ENCODE measurements around the gene TRIP6.

TRIP6 gene

DNA sequence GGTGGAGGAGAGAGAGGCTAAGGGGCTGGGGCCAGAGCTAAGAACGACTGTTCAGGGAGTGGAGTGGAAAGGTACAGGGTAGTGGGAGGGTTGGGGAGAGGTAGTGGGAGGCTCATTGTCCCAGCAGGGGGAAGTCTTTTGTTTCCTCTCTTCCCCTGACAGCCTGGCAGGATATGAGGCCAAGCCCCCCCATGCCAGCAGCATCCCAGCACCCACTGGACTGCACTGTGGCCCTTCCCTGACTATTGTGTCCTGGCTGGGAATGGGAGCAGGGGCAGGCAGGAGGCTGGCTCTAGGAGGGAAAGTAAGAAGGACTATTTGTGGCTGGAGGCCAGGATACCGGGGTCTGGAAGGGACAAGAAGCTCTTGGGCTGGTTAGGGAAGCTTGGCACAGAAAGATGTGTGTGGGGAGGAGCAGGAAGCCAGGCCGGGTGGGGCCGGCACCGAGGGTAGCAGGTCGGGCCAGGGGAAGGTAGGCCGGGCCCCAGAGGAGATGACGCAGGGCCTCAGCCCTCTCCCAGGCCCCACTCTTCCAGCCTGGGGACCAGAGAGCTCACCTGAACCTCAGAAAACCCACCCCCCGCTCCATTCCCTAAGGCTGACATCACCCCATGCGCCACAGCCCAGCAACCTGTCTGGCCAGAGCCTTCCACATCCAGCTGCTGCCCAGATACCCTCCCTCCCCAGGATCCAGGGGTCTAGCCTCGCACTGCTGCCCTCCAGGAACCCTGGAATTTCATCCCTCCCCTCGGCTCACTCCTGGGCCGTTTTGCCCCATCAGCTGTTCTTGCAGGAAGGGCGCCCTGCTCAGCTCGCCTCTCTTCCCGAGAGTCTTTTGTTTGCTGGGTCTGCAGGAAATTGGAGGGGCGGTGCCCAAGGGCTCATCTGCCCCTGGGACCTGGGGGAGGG lies 31.0 kb upstream of the TRIP6 start (continued):
- TF ChIP-seq, protein P1, sequence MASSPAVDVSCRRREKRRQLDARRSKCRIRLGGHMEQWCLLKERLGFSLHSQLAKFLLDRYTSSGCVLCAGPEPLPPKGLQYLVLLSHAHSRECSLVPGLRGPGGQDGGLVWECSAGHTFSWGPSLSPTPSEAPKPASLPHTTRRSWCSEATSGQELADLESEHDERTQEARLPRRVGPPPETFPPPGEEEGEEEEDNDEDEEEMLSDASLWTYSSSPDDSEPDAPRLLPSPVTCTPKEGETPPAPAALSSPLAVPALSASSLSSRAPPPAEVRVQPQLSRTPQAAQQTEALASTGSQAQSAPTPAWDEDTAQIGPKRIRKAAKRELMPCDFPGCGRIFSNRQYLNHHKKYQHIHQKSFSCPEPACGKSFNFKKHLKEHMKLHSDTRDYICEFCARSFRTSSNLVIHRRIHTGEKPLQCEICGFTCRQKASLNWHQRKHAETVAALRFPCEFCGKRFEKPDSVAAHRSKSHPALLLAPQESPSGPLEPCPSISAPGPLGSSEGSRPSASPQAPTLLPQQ (tag by site-specific recombination; IDR thresholded peaks at IDR 0.05) = peak; percentile 66
- TF ChIP-seq KLF8 (tag by site-specific recombination; IDR thresholded peaks at IDR 0.05) (peak; percentile 24; the same call in 1 of the 2 replicates), ZNF548 (tag by site-specific recombination; IDR thresholded peaks at IDR 0.05) (no peak), KLF1 (tag by site-specific recombination; IDR thresholded peaks at IDR 0.05) (peak; percentile 32; the same call in 1 of the 2 replicates), ZBTB20 (tag by site-specific recombination; IDR thresholded peaks at IDR 0.05) (peak; percentile 98), EGR2 (tag by site-specific recombination; IDR thresholded peaks at IDR 0.05; ENCODE audit: low read depth) (peak; percentile 60), ZNF629 (tag by site-specific recombination; IDR thresholded peaks at IDR 0.05) (no peak), ZIC2 (tag by site-specific recombination; IDR thresholded peaks at IDR 0.05) (peak; percentile 50), ZNF48 (tag by site-specific recombination; IDR thresholded peaks at IDR 0.05) (no peak), KLF9 (tag by site-specific recombination; IDR thresholded peaks at IDR 0.05; ENCODE audit: low read depth) (0 out of 2 replicates have a peak, but pooled peaks have one; percentile 25), SP7 (tag by site-specific recombination; IDR thresholded peaks at IDR 0.05) (0 out of 2 replicates have a peak, but pooled peaks have one; percentile 6)
- TF ChIP-seq, protein P2, sequence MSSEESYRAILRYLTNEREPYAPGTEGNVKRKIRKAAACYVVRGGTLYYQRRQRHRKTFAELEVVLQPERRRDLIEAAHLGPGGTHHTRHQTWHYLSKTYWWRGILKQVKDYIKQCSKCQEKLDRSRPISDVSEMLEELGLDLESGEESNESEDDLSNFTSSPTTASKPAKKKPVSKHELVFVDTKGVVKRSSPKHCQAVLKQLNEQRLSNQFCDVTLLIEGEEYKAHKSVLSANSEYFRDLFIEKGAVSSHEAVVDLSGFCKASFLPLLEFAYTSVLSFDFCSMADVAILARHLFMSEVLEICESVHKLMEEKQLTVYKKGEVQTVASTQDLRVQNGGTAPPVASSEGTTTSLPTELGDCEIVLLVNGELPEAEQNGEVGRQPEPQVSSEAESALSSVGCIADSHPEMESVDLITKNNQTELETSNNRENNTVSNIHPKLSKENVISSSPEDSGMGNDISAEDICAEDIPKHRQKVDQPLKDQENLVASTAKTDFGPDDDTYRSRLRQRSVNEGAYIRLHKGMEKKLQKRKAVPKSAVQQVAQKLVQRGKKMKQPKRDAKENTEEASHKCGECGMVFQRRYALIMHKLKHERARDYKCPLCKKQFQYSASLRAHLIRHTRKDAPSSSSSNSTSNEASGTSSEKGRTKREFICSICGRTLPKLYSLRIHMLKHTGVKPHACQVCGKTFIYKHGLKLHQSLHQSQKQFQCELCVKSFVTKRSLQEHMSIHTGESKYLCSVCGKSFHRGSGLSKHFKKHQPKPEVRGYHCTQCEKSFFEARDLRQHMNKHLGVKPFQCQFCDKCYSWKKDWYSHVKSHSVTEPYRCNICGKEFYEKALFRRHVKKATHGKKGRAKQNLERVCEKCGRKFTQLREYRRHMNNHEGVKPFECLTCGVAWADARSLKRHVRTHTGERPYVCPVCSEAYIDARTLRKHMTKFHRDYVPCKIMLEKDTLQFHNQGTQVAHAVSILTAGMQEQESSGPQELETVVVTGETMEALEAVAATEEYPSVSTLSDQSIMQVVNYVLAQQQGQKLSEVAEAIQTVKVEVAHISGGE (tag by site-specific recombination; conservative IDR thresholded peaks at IDR 0.05; ENCODE audit: low read depth) = no peak
- TF ChIP-seq, protein P3, sequence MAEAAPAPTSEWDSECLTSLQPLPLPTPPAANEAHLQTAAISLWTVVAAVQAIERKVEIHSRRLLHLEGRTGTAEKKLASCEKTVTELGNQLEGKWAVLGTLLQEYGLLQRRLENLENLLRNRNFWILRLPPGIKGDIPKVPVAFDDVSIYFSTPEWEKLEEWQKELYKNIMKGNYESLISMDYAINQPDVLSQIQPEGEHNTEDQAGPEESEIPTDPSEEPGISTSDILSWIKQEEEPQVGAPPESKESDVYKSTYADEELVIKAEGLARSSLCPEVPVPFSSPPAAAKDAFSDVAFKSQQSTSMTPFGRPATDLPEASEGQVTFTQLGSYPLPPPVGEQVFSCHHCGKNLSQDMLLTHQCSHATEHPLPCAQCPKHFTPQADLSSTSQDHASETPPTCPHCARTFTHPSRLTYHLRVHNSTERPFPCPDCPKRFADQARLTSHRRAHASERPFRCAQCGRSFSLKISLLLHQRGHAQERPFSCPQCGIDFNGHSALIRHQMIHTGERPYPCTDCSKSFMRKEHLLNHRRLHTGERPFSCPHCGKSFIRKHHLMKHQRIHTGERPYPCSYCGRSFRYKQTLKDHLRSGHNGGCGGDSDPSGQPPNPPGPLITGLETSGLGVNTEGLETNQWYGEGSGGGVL (tag by site-specific recombination; IDR thresholded peaks at IDR 0.05) = peak; percentile 72
- TF ChIP-seq, protein P4, sequence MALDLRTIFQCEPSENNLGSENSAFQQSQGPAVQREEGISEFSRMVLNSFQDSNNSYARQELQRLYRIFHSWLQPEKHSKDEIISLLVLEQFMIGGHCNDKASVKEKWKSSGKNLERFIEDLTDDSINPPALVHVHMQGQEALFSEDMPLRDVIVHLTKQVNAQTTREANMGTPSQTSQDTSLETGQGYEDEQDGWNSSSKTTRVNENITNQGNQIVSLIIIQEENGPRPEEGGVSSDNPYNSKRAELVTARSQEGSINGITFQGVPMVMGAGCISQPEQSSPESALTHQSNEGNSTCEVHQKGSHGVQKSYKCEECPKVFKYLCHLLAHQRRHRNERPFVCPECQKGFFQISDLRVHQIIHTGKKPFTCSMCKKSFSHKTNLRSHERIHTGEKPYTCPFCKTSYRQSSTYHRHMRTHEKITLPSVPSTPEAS (tag by site-specific recombination; IDR thresholded peaks at IDR 0.05) = no peak

DNA sequence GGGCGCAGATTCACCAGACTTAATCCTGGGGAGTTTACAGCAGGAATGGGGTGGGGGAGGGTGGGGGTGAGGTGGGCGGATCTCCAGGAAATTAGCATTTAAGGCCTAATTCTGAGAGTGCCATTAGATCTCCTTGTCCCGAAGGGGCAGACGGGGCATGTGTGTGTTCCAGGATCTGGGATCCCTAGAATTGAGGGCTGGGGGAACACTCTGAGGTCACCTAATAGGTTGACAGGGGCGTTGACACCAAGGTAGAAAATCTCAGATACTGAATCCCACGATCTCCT lies 30.4 kb upstream of the TRIP6 start:
- ChIA-PET POLR2A (interaction anchor here (1.4 to 2.8 kb wide), 4 partner anchors 9 to 131 kb away, joined by 5 to 13 read pairs (median 9); partner anchors contain the start of genes EPHB4, POP7, SRRT and UFSP1), CTCF (interaction anchor here (1.1 to 2.4 kb wide), 2 partner anchors 9 to 37 kb away, joined by 3 to 14 read pairs; partner anchors contain the start of gene EPHB4)
- H3K36me3 ChIP-seq (ENCODE audit: control insufficient read depth in 2 of 2, insufficient read depth in 1 of 2, low read length in 2 of 2) = no peaks in the 10 kb centered on the region
- H3K4me3 ChIP-seq (ENCODE audit: low read depth, low read length) = peak overlapping the region; percentile 28; the same call in 1 of the 2 replicates
- H3K27ac ChIP-seq (ENCODE audit: extremely low read depth, low read depth, low read length) = peak overlapping the region; percentile 91
- TF ChIP-seq, protein P5, sequence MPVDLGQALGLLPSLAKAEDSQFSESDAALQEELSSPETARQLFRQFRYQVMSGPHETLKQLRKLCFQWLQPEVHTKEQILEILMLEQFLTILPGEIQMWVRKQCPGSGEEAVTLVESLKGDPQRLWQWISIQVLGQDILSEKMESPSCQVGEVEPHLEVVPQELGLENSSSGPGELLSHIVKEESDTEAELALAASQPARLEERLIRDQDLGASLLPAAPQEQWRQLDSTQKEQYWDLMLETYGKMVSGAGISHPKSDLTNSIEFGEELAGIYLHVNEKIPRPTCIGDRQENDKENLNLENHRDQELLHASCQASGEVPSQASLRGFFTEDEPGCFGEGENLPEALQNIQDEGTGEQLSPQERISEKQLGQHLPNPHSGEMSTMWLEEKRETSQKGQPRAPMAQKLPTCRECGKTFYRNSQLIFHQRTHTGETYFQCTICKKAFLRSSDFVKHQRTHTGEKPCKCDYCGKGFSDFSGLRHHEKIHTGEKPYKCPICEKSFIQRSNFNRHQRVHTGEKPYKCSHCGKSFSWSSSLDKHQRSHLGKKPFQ (tag by site-specific recombination; IDR thresholded peaks at IDR 0.05) = no peak
- TF ChIP-seq ZNF10 (tag by site-specific recombination; IDR thresholded peaks at IDR 0.05) (no peak), GFI1B (tag by site-specific recombination; IDR thresholded peaks at IDR 0.05) (no peak), ZNF311 (tag by site-specific recombination; IDR thresholded peaks at IDR 0.05; ENCODE audit: borderline replicate concordance) (no peak), ZNF561 (tag by site-specific recombination; IDR thresholded peaks at IDR 0.05; ENCODE audit: borderline replicate concordance) (no peak), KLF16 (tag by site-specific recombination; IDR thresholded peaks at IDR 0.05) (no peak), SETDB1 (IDR thresholded peaks at IDR 0.05; ENCODE audit: insufficient read length, low read length) (no peak)
- peaks cover 9% of the 10 kb centered on the region for H3K4me1 ChIP-seq (ENCODE audit: control insufficient read depth, insufficient read depth, low read length)
- H3K9me3 ChIP-seq (ENCODE audit: control insufficient read depth, insufficient read depth, low read depth, low read length) = no peaks in the 10 kb centered on the region
